GM23338 (cell line): Measurements from ENCODE around the gene SLC9B1. TPM values are rescaled to one million over a fixed set of nuclear protein-coding genes. Genes with fewer than 3 reads are reported as not detected.
"Not testable (repeated sequence)": the region's sequence is repeated elsewhere in the genome, so short reads cannot be mapped to it uniquely, and the experiment has no call there.

ENCODE experiments used
- ATAC-seq: fragments of 200-7000 bp; cut with Tn5 transposase; 3 replicates; pipeline ENCODE4 v1.9.1; 2020
- DNase-seq: peaks from one replicate; pipeline ENCODE4 v3.0.0-alpha.2; 2015; ENCODE audit warnings: low spot score
- H2AFZ ChIP-seq: fragments of 200-600 bp; sonication (generic); 2 replicates; pipeline ENCODE4 v1.8.0; 2016; ENCODE audit warnings: antibody characterized with exemption, mild to moderate bottlenecking, moderate library complexity
- H3F3A ChIP-seq: fragments of 200-600 bp; sonication (generic); replicated peaks from 2 replicates; pipeline ENCODE4 v1.8.0; 2017; ENCODE audit warnings: antibody characterized with exemption, mixed run types, low read depth
- H3K27ac ChIP-seq: fragments of 200-600 bp; sonication (generic); 2 replicates; pipeline ENCODE4 v1.6.1; 2016; ENCODE audit warnings: low read depth
- H3K27me3 ChIP-seq: fragments of 200-600 bp; sonication (generic); 2 replicates; pipeline ENCODE4 v1.8.0; 2016; ENCODE audit warnings: mild to moderate bottlenecking, mixed run types, moderate library complexity; ENCODE audit not compliant: insufficient read depth
- H3K36me3 ChIP-seq: fragments of 200-600 bp; sonication (generic); 2 replicates; pipeline ENCODE4 v1.8.0; 2016; ENCODE audit warnings: mild to moderate bottlenecking; ENCODE audit not compliant: insufficient read depth
- H3K4me1 ChIP-seq: fragments of 200-600 bp; sonication (generic); 2 replicates; pipeline ENCODE4 v1.8.0; 2016; ENCODE audit warnings: mild to moderate bottlenecking, moderate library complexity; ENCODE audit not compliant: insufficient read depth
- H3K4me2 ChIP-seq: fragments of 200-600 bp; sonication (generic); 2 replicates; pipeline ENCODE4 v1.7.1; 2017; ENCODE audit warnings: mixed run types
- H3K4me3 ChIP-seq: fragments of 200-600 bp; sonication (generic); 2 replicates; pipeline ENCODE4 v1.6.1; 2016; ENCODE audit warnings: mixed run types
- H3K79me2 ChIP-seq: fragments of 200-600 bp; sonication (generic); replicated peaks from 2 replicates; pipeline ENCODE4 v1.8.0; 2017; ENCODE audit warnings: mild to moderate bottlenecking; ENCODE audit not compliant: insufficient read depth
- H3K9me2 ChIP-seq: fragments of 200-600 bp; sonication (generic); 2 replicates; pipeline ENCODE4 v1.8.0; 2017; ENCODE audit not compliant: insufficient read depth
- H4K20me1 ChIP-seq: fragments of 200-600 bp; sonication (generic); replicated peaks from 2 replicates; pipeline ENCODE4 v1.8.0; 2017; ENCODE audit warnings: mild to moderate bottlenecking; ENCODE audit not compliant: insufficient read depth
- H3K27ac Mint-ChIP-seq: 2 replicates; pipeline ENCODE4 v1.8.0; 2020; ENCODE audit warnings: inconsistent platforms, mild to moderate bottlenecking, moderate library complexity, mixed read lengths
- H3K27me3 Mint-ChIP-seq: 3 replicates; pipeline ENCODE4 v1.8.0; 2022; ENCODE audit warnings: low read depth, mild to moderate bottlenecking, moderate library complexity, mixed read lengths, inconsistent platforms; ENCODE audit not compliant: insufficient read depth, poor library complexity
- H3K36me3 Mint-ChIP-seq: 3 replicates; pipeline ENCODE4 v1.8.0; 2021; ENCODE audit warnings: low read depth, mild to moderate bottlenecking, inconsistent platforms, moderate library complexity, mixed read lengths
- H3K4me1 Mint-ChIP-seq: 3 replicates; pipeline ENCODE4 v1.8.0; 2020; ENCODE audit warnings: mild to moderate bottlenecking, inconsistent platforms, mixed read lengths
- H3K4me3 Mint-ChIP-seq: 3 replicates; pipeline ENCODE4 v1.8.0; 2021; ENCODE audit warnings: moderate library complexity, mild to moderate bottlenecking, inconsistent platforms, mixed read lengths
- H3K9me3 Mint-ChIP-seq: 3 replicates; pipeline ENCODE4 v1.8.0; 2020; ENCODE audit warnings: moderate library complexity, mild to moderate bottlenecking, inconsistent platforms, mixed read lengths
- CREB1 ChIP-seq: fragments of 250-450 bp; sonication (Bioruptor Pico); IDR thresholded peaks from 2 replicates; pipeline ENCODE4 v1.5.0; 2020; ENCODE audit warnings: low read depth, mild to moderate bottlenecking, moderate library complexity
- EZH2 ChIP-seq: fragments of 200-600 bp; sonication (generic); IDR thresholded peaks from one replicate; pipeline ENCODE4 v1.8.0; 2017; ENCODE audit warnings: antibody characterized with exemption, mild to moderate bottlenecking, low read depth; ENCODE audit not compliant: unreplicated experiment
- EZH2phosphoT487 ChIP-seq: fragments of 200-600 bp; sonication (generic); IDR thresholded peaks from one replicate; pipeline ENCODE4 v1.8.1; 2018; ENCODE audit warnings: antibody characterized with exemption; ENCODE audit not compliant: unreplicated experiment
- JUNB ChIP-seq: IDR thresholded peaks from one replicate; pipeline ENCODE4 v1.6.1; 2016; ENCODE audit warnings: antibody characterized with exemption; ENCODE audit not compliant: unreplicated experiment
- NANOG ChIP-seq: IDR thresholded peaks from 2 replicates; pipeline ENCODE4 v1.6.1; 2016; ENCODE audit warnings: antibody characterized with exemption, borderline replicate concordance
- POLR2AphosphoS5 ChIP-seq: IDR thresholded peaks from 2 replicates; pipeline ENCODE4 v1.6.1; 2016; ENCODE audit warnings: antibody characterized with exemption, low read depth
- STAT1 ChIP-seq: IDR thresholded peaks from one replicate; pipeline ENCODE4 v1.6.1; 2016; ENCODE audit warnings: antibody characterized with exemption; ENCODE audit not compliant: unreplicated experiment
- ZNF114 ChIP-seq: fragments of 250-450 bp; sonication (Bioruptor Pico); IDR thresholded peaks from 2 replicates; pipeline ENCODE4 v1.5.0; 2020; ENCODE audit warnings: mild to moderate bottlenecking, moderate library complexity
- ZNF331 ChIP-seq: fragments of 250-450 bp; sonication (Bioruptor Pico); IDR thresholded peaks from 2 replicates; pipeline ENCODE4 v1.5.0; 2020; ENCODE audit warnings: low read depth, mild to moderate bottlenecking, moderate library complexity
- polyA plus RNA-seq: library from polyadenylated mRNA; unstranded; fragments of >200 nt; fragmentation: Nextera tagmentation; extraction: Ambion mirVana; gene quantifications from 2 replicates; pipeline ENCODE4 v1.2.1, GENCODE V29; 2016
- total RNA-seq: library from RNA; depleted of rRNA; stranded (reverse); fragments of >200 nt; shearing (Covaris generic); gene quantifications from 2 replicates; pipeline ENCODE4 v1.2.3, GENCODE V29; 2014
- TF ChIP-seq, protein P1 (sequence below): IDR thresholded peaks from one replicate; pipeline ENCODE4 v1.6.1; 2018; ENCODE audit warnings: antibody characterized with exemption; ENCODE audit not compliant: unreplicated experiment
- TF ChIP-seq, protein P2 (sequence below), 2 experiments: fragments of 200-600 bp in 1 of 2; sonication (generic) in 1 of 2; conservative IDR thresholded peaks; 2 replicates each; pipeline versions ENCODE4 v1.5.1 to v1.6.1; 2016 to 2017; ENCODE audit warnings: antibody characterized with exemption in 2 of 2, low read depth in 2 of 2, mild to moderate bottlenecking in 2 of 2, moderate library complexity in 1 of 2

SLC9B1 gene
- total and polyA plus RNA-seq, 2 experiments from 2014 or later, result 0.66 to 0.80 TPM

DNA sequence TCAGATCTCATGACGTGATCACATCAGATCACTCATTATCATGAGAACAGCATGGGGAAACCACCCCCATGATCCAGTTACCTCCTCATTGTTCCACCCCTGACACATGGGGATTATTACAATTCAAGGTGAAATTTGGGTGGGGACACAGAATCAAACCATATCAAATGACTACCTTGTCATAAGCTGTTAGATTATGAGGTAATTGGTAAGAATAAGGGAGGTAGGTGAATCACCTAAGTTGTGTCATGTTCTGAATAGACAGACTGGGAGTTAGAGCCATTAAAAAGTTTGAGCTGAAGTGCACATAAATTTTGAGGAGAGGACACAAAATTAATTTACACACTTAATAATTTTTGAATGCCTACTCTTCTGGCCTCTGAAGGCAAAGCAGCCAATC lies 24.7 kb downstream of the SLC9B1 start:
- H3K9me2 ChIP-seq, result no peaks in the 10 kb centered on the region
- H4K20me1 ChIP-seq, result no peaks in the 10 kb centered on the region
- no peaks in the 10 kb centered on the region for H3F3A ChIP-seq
- H3K4me2 ChIP-seq, result no peak overlapping the region
- H2AFZ ChIP-seq, result no peak overlapping the region
- peaks cover 12% of the 10 kb centered on the region for H3K36me3 Mint-ChIP-seq
- H3K27ac Mint-ChIP-seq, result no peak overlapping the region
- no peaks in the 10 kb centered on the region for H3K4me1 ChIP-seq
- no peak overlapping the region for H3K27ac ChIP-seq
- peaks cover 21% of the 10 kb centered on the region for H3K9me3 Mint-ChIP-seq
- no peaks in the 10 kb centered on the region for H3K79me2 ChIP-seq
- no peak overlapping the region for H3K4me3 ChIP-seq
- ATAC-seq (no peak), DNase-seq (no peak)
- no peak for TF ChIP-seq EZH2
- TF ChIP-seq POLR2AphosphoS5, result no peak
- TF ChIP-seq, protein P1, sequence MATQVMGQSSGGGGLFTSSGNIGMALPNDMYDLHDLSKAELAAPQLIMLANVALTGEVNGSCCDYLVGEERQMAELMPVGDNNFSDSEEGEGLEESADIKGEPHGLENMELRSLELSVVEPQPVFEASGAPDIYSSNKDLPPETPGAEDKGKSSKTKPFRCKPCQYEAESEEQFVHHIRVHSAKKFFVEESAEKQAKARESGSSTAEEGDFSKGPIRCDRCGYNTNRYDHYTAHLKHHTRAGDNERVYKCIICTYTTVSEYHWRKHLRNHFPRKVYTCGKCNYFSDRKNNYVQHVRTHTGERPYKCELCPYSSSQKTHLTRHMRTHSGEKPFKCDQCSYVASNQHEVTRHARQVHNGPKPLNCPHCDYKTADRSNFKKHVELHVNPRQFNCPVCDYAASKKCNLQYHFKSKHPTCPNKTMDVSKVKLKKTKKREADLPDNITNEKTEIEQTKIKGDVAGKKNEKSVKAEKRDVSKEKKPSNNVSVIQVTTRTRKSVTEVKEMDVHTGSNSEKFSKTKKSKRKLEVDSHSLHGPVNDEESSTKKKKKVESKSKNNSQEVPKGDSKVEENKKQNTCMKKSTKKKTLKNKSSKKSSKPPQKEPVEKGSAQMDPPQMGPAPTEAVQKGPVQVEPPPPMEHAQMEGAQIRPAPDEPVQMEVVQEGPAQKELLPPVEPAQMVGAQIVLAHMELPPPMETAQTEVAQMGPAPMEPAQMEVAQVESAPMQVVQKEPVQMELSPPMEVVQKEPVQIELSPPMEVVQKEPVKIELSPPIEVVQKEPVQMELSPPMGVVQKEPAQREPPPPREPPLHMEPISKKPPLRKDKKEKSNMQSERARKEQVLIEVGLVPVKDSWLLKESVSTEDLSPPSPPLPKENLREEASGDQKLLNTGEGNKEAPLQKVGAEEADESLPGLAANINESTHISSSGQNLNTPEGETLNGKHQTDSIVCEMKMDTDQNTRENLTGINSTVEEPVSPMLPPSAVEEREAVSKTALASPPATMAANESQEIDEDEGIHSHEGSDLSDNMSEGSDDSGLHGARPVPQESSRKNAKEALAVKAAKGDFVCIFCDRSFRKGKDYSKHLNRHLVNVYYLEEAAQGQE, result no peak
- H3K4me1 Mint-ChIP-seq, result no peaks in the 10 kb centered on the region; the same call in 2 of the 3 replicates
- no peaks in the 10 kb centered on the region for H3K27me3 ChIP-seq
- no peak overlapping the region for H3K4me3 Mint-ChIP-seq
- no peaks in the 10 kb centered on the region for H3K36me3 ChIP-seq
- H3K27me3 Mint-ChIP-seq, result no peaks in the 10 kb centered on the region

DNA sequence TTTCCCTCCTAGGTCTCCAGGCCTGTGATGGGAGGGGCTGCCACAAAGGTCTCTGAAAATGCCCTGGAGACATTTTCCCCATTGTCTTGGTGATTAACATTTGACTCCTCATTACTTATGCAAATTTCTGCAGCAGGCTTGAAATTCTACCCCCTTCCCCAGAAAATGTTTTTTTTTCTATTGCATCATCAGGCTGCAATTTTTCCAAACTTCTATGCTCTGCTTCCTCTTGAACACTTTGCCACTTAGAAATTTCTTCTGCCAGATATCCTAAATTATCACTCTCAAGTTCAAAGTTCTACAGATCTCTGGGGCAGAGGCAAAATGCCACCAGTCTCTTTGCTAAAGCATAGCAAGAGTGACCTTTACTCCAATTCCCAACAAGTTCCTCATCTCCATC lies 25.5 kb downstream of the SLC9B1 start:
- H2AFZ ChIP-seq, H3K4me1 Mint-ChIP-seq, H3K27me3 Mint-ChIP-seq, H3K36me3 ChIP-seq, H3K79me2 ChIP-seq, H3K27ac Mint-ChIP-seq, H4K20me1 ChIP-seq, H3K4me1 ChIP-seq, H3F3A ChIP-seq, H3K9me2 ChIP-seq, H3K4me3 ChIP-seq, H3K27me3 ChIP-seq, H3K27ac ChIP-seq, H3K4me3 Mint-ChIP-seq, H3K4me2 ChIP-seq, DNase-seq, ATAC-seq: not testable (repeated sequence)
- Mint-ChIP-seq H3K36me3 (peaks cover 12% of the 10 kb centered on the region), H3K9me3 (peaks cover 21% of the 10 kb centered on the region)

GRCh38 chr4:102988429-102989020 lies 31.0 kb downstream of the SLC9B1 start:
- Histone ChIP-seq H2AFZ (no peak overlapping the region), H3K4me2 (no peak overlapping the region), H3K27ac (no peak overlapping the region), H3K36me3 (no peaks in the 10 kb centered on the region), H3K9me2 (no peaks in the 10 kb centered on the region), H3K4me3 (no peak overlapping the region), H3K27me3 (no peaks in the 10 kb centered on the region), H4K20me1 (no peaks in the 10 kb centered on the region), H3F3A (no peaks in the 10 kb centered on the region), H3K79me2 (no peaks in the 10 kb centered on the region), H3K4me1 (no peaks in the 10 kb centered on the region)
- Mint-ChIP-seq H3K27me3 (peaks cover 3% of the 10 kb centered on the region), H3K27ac (no peak overlapping the region), H3K9me3 (peaks cover 10% of the 10 kb centered on the region), H3K4me3 (no peak overlapping the region), H3K36me3 (peaks cover 3% of the 10 kb centered on the region; the same call in 1 of the 3 replicates), H3K4me1 (no peaks in the 10 kb centered on the region)
- DNase-seq, result no peak
- no peak for ATAC-seq
- TF ChIP-seq STAT1, result no peak
- TF ChIP-seq, protein P1, result no peak
- TF ChIP-seq, protein P2, sequence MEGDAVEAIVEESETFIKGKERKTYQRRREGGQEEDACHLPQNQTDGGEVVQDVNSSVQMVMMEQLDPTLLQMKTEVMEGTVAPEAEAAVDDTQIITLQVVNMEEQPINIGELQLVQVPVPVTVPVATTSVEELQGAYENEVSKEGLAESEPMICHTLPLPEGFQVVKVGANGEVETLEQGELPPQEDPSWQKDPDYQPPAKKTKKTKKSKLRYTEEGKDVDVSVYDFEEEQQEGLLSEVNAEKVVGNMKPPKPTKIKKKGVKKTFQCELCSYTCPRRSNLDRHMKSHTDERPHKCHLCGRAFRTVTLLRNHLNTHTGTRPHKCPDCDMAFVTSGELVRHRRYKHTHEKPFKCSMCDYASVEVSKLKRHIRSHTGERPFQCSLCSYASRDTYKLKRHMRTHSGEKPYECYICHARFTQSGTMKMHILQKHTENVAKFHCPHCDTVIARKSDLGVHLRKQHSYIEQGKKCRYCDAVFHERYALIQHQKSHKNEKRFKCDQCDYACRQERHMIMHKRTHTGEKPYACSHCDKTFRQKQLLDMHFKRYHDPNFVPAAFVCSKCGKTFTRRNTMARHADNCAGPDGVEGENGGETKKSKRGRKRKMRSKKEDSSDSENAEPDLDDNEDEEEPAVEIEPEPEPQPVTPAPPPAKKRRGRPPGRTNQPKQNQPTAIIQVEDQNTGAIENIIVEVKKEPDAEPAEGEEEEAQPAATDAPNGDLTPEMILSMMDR (conservative IDR thresholded peaks at IDR 0.05; ENCODE audit: low read depth in 2 of 2), result no peak
- TF ChIP-seq NANOG, result no peak
- no peak for TF ChIP-seq JUNB
- no peak for TF ChIP-seq ZNF331 (CRISPR knock-in tag)
- no peak for TF ChIP-seq CREB1 (CRISPR knock-in tag)
- no peak for TF ChIP-seq POLR2AphosphoS5
- TF ChIP-seq ZNF114, result no peak
- no peak for TF ChIP-seq EZH2phosphoT487
